Peyer's patch (tissue), 4 donors: ENCODE results near the gene SLC51B.

Experiments
- POLR2A ChIP-seq, 2 donors: fragments of 450-650 bp; IDR thresholded peaks; one replicate each; pipeline ENCODE4 v1.5.1; 2017; ENCODE audit warnings: antibody characterized with exemption in 2 of 2, mild to moderate bottlenecking in 2 of 2, moderate library complexity in 2 of 2
- TF ChIP-seq, protein P1 (sequence below), 6 experiments: fragments of 450-650 bp in 4 of 6; fragments of 200-600 bp in 2 of 6; sonication (generic) in 1 of 6; IDR thresholded peaks; one replicate each; pipeline ENCODE4 v1.5.1; 2017 to 2019; ENCODE audit warnings: antibody characterized with exemption in 6 of 6, mild to moderate bottlenecking in 3 of 6, moderate library complexity in 1 of 6

DNA sequence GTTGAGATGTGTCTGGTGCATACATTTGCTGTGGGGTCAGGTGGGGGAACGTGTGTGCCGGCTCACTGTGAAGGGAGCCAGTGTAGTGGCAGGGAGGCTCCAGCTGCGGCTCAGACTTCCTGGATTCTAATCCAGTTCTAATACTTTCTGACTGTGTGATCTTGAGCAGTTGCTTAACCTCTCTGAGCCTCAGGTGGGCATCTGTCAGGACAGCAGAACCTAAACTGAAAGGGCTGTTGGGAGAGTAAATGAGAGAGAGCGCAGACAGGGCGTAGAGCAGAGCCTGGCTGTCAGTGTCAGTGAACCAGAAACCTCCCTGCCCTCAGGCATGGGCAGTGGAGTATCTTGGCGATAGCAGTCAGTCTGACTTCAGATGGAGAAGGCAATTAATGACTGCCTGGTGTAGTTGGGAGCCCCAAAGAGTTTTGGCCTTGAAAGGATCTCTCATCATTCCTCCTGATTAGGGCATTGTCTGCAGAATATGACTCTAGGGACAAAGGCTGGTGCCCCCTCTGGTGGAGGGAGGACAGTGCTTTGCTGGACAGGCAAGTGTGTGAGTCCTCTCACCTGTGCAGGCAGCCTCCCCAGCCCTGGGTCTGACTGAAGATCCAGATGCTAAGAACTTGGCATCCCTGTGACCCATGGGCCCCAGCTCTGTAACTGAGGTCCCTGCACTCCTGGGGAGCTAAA lies 40.9 kb downstream of the SLC51B start:
- TF ChIP-seq, protein P1, sequence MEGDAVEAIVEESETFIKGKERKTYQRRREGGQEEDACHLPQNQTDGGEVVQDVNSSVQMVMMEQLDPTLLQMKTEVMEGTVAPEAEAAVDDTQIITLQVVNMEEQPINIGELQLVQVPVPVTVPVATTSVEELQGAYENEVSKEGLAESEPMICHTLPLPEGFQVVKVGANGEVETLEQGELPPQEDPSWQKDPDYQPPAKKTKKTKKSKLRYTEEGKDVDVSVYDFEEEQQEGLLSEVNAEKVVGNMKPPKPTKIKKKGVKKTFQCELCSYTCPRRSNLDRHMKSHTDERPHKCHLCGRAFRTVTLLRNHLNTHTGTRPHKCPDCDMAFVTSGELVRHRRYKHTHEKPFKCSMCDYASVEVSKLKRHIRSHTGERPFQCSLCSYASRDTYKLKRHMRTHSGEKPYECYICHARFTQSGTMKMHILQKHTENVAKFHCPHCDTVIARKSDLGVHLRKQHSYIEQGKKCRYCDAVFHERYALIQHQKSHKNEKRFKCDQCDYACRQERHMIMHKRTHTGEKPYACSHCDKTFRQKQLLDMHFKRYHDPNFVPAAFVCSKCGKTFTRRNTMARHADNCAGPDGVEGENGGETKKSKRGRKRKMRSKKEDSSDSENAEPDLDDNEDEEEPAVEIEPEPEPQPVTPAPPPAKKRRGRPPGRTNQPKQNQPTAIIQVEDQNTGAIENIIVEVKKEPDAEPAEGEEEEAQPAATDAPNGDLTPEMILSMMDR (IDR thresholded peaks at IDR 0.05), result peak in 4 of 6 experiments; percentile 27 to 43 (median 35)
- no peak for TF ChIP-seq POLR2A (IDR thresholded peaks at IDR 0.05)
